Lung (tissue), 12 donors: ENCODE measurements around the gene LIG3. TPM values are rescaled to one million over a fixed set of nuclear protein-coding genes. Genes with fewer than 3 reads are reported as not detected.

Experiments used
- ATAC-seq: fragments of 200-7000 bp; cut with Tn5 transposase; one replicate; pipeline ENCODE4 v1.9.1; 2020; ENCODE audit warnings: moderate number of reproducible peaks; ENCODE audit not compliant: insufficient read depth, low FRiP score
- DNase-seq, 3 donors: peaks; one replicate each; pipeline ENCODE4 v3.0.0-alpha.2; 2013 to 2017
- H3K27ac ChIP-seq, 2 donors: one replicate each; pipeline ENCODE4 v1.5.1; 2013; ENCODE audit warnings: mild to moderate bottlenecking in 2 of 2, moderate library complexity in 2 of 2, control low read depth in 1 of 2, inconsistent platforms in 1 of 2, low read depth in 1 of 2, low read length in 1 of 2
- H3K27me3 ChIP-seq, 3 donors: one replicate each; pipeline ENCODE4 v1.5.1; 2013; ENCODE audit warnings: low read length in 2 of 3; ENCODE audit not compliant: control insufficient read depth in 3 of 3, insufficient read depth in 3 of 3
- H3K36me3 ChIP-seq, 4 donors: one replicate each; pipeline ENCODE4 v1.5.1; 2013; ENCODE audit warnings: low read length in 4 of 4, mild to moderate bottlenecking in 1 of 4, moderate library complexity in 1 of 4; ENCODE audit not compliant: control insufficient read depth in 4 of 4, insufficient read depth in 4 of 4
- H3K4me1 ChIP-seq, 5 donors: one replicate each; pipeline ENCODE4 v1.5.1; 2013; ENCODE audit warnings: low read length in 5 of 5, mild to moderate bottlenecking in 2 of 5, moderate library complexity in 1 of 5; ENCODE audit not compliant: control insufficient read depth in 5 of 5, insufficient read depth in 5 of 5
- H3K4me3 ChIP-seq: one replicate; pipeline ENCODE4 v1.5.1; 2013; ENCODE audit warnings: mild to moderate bottlenecking, control low read depth, moderate library complexity
- H3K9ac ChIP-seq, 2 donors: one replicate each; pipeline ENCODE4 v1.5.1; 2013; ENCODE audit warnings: low read length in 2 of 2, control low read depth in 1 of 2; ENCODE audit not compliant: insufficient read depth in 1 of 2
- H3K9me3 ChIP-seq, 4 donors: one replicate each; pipeline ENCODE4 v1.5.1; 2013; ENCODE audit warnings: low read length in 3 of 4, mild to moderate bottlenecking in 1 of 4, moderate library complexity in 1 of 4; ENCODE audit not compliant: control insufficient read depth in 4 of 4, insufficient read depth in 3 of 4
- CTCF ChIP-seq: IDR thresholded peaks from 2 replicates; pipeline ENCODE4 v1.5.1; 2012; ENCODE audit warnings: mild to moderate bottlenecking; ENCODE audit errors: control extremely low read depth, extremely low read depth
- WGBS, 2 donors: extraction: QIAGEN DNeasy Blood & Tissue Kit; methylation state at CpG; one replicate each; pipeline ENCODE4 v1.1.7; 2013; 5-methylcytosine and 5-hydroxymethylcytosine counted together
- polyA plus RNA-seq, 2 donors: library from polyadenylated mRNA; stranded (reverse); fragments of 200-250 nt; gene quantifications; one replicate each; pipeline ENCODE4 v1.2.1, GENCODE V29; 2013
- total RNA-seq, 2 donors: library from RNA; depleted of rRNA in 1 of 2; stranded (reverse); fragments of >200 nt in 1 of 2; gene quantifications; one replicate each; pipeline ENCODE4 v1.2.1, GENCODE V29; 2014 to 2021
- donor health status: control.
- donor health status: control.
- donor health status: Bipolar disorder and iron deficiency.
- donor health status: healthy.
- donor health status: DM: yes; HTN: yes; CAD: no.

LIG3 gene
- total and polyA plus RNA-seq, 4 donors = 6.2 to 40.9 (median 26.1) TPM

- TF ChIP-seq CTCF = no peak
- 78 to 85% methylated on average over 5 of the region's 5 CpGs for WGBS, 2 donors
- no peaks in the 10 kb centered on the region for H3K9me3 ChIP-seq
- H3K4me1 ChIP-seq = no peaks in the 10 kb centered on the region
- ATAC-seq (no peak), DNase-seq (no peak)
- H3K36me3 ChIP-seq = peaks cover 6 to 37% (median 27%) of the 10 kb centered on the region in 4 donors
- no peak overlapping the region for H3K9ac ChIP-seq
- H3K27ac ChIP-seq = no peak overlapping the region
- no peaks in the 10 kb centered on the region for H3K27me3 ChIP-seq
- no peak overlapping the region for H3K4me3 ChIP-seq
Observed at GRCh38 chr17:35011671-35012216, 31.4 kb downstream of the LIG3 start.

GRCh38 chr17:35016369-35016768 is 36.1 kb downstream of the LIG3 start:
- Histone ChIP-seq H3K4me1 (peaks cover 0 to 3% (median 0%) of the 10 kb centered on the region in 5 donors), H3K27me3 (no peaks in the 10 kb centered on the region), H3K9ac (no peak overlapping the region), H3K27ac (no peak overlapping the region), H3K36me3 (peaks cover 6 to 40% (median 27%) of the 10 kb centered on the region in 4 donors), H3K4me3 (no peak overlapping the region), H3K9me3 (no peaks in the 10 kb centered on the region)
- no peak for TF ChIP-seq CTCF
- ATAC-seq = no peak
- 94 to 95% methylated on average over 4 of the region's 4 CpGs for WGBS, 2 donors
- no peak for DNase-seq

GRCh38 chr17:35017021-35017420 is 36.7 kb downstream of the LIG3 start:
- WGBS, 2 donors = 98 to 100% methylated on average over 4 of the region's 4 CpGs
- Histone ChIP-seq H3K27me3 (no peaks in the 10 kb centered on the region), H3K9ac (no peak overlapping the region), H3K36me3 (peaks cover 6 to 34% (median 24%) of the 10 kb centered on the region in 4 donors), H3K4me3 (no peak overlapping the region), H3K27ac (no peak overlapping the region), H3K9me3 (no peaks in the 10 kb centered on the region), H3K4me1 (peaks cover 0 to 3% (median 0%) of the 10 kb centered on the region in 5 donors)
- DNase-seq = no peak
- TF ChIP-seq CTCF = no peak
- ATAC-seq = no peak

GRCh38 chr17:35018814-35019213 is 38.5 kb downstream of the LIG3 start:
- no peak for ATAC-seq
- peaks cover 6 to 24% (median 21%) of the 10 kb centered on the region in 4 donors for H3K36me3 ChIP-seq
- H3K27me3 ChIP-seq = no peaks in the 10 kb centered on the region
- 76 to 80% methylated on average over 2 of the region's 2 CpGs for WGBS, 2 donors
- H3K4me3 ChIP-seq = no peak overlapping the region
- DNase-seq = no peak
- peaks cover 0 to 3% (median 0%) of the 10 kb centered on the region in 5 donors for H3K4me1 ChIP-seq
- H3K9ac ChIP-seq = no peak overlapping the region
- H3K9me3 ChIP-seq = no peaks in the 10 kb centered on the region
- H3K27ac ChIP-seq = no peak overlapping the region
- no peak for TF ChIP-seq CTCF
